Right renal cortex interstitium (tissue), 3 donors: ENCODE results near the gene FRMD3. TPM values are rescaled to one million over a fixed set of nuclear protein-coding genes. Genes with fewer than 3 reads are reported as not detected.

Experiments
- DNase-seq, 3 donors: peaks; one replicate each; pipeline ENCODE4 v3.0.0-alpha.2; 2013; ENCODE audit warnings: low read depth in 3 of 3, low spot score in 2 of 3
- polyA plus RNA-seq, 3 donors: library from polyadenylated mRNA; unstranded; fragments of 120-200 nt; gene quantifications; one replicate each; pipeline ENCODE4 v1.2.1, GENCODE V29; 2013; ENCODE audit not compliant: insufficient read length in 3 of 3

The FRMD3 gene
- polyA plus RNA-seq, 3 donors = 22.8 to 27.0 (median 26.8) TPM

- DNase-seq = no peak
Measured at GRCh38 chr9:83440641-83441040, 97.6 kb downstream of the FRMD3 start.

GRCh38 chr9:83435301-83435700 is 102.9 kb downstream of the FRMD3 start:
- DNase-seq = no peak

- no peak for DNase-seq
Measured at GRCh38 chr9:83434254-83434653, 103.9 kb downstream of the FRMD3 start.

GRCh38 chr9:83433846-83434245 is 104.4 kb downstream of the FRMD3 start:
- DNase-seq = no peak

- no peak for DNase-seq
Measured at GRCh38 chr9:83432877-83433550, 105.2 kb downstream of the FRMD3 start.

GRCh38 chr9:83432104-83432627 is 106.0 kb downstream of the FRMD3 start:
- no peak for DNase-seq

- DNase-seq = no peak
Measured at GRCh38 chr9:83431101-83432060, 106.8 kb downstream of the FRMD3 start.

GRCh38 chr9:83430681-83431080 is 107.5 kb downstream of the FRMD3 start:
- DNase-seq = no peak

- DNase-seq = no peak
Measured at GRCh38 chr9:83429229-83429628, 109.0 kb downstream of the FRMD3 start.

GRCh38 chr9:83425240-83425639 is 113.0 kb downstream of the FRMD3 start:
- no peak for DNase-seq

GRCh38 chr9:83424831-83425230 is 113.4 kb downstream of the FRMD3 start:
- DNase-seq = no peak

GRCh38 chr9:83423815-83424707 is 114.1 kb downstream of the FRMD3 start:
- DNase-seq = no peak

- no peak for DNase-seq
Measured at GRCh38 chr9:83422527-83422926, 115.7 kb downstream of the FRMD3 start.

- no peak for DNase-seq
Measured at GRCh38 chr9:83420486-83420885, 117.7 kb downstream of the FRMD3 start.

- DNase-seq = no peak
Measured at GRCh38 chr9:83419961-83420360, 118.2 kb downstream of the FRMD3 start.

GRCh38 chr9:83418283-83418682 is 119.9 kb downstream of the FRMD3 start:
- no peak for DNase-seq

- no peak for DNase-seq
Measured at GRCh38 chr9:83413367-83413766, 124.8 kb downstream of the FRMD3 start.

GRCh38 chr9:83410701-83411100 is 127.5 kb downstream of the FRMD3 start:
- DNase-seq = no peak

- DNase-seq = no peak
Measured at GRCh38 chr9:83406921-83407320, 131.3 kb downstream of the FRMD3 start.

- DNase-seq = no peak
Measured at GRCh38 chr9:83405759-83406158, 132.4 kb downstream of the FRMD3 start.
